HG03175 (cell line): Measurements from ENCODE around the gene TICRR.
"Not testable (repeated sequence)": the region's sequence is repeated elsewhere in the genome, so short reads cannot be mapped to it uniquely, and the experiment has no call there.

Experiments
- ATAC-seq: cut with Tn5 transposase; IDR thresholded peaks from one replicate; pipeline ENCODE4 v1.9.1; 2021; ENCODE audit warnings: mild to moderate bottlenecking, moderate library complexity; ENCODE audit not compliant: unreplicated experiment

The TICRR gene

DNA sequence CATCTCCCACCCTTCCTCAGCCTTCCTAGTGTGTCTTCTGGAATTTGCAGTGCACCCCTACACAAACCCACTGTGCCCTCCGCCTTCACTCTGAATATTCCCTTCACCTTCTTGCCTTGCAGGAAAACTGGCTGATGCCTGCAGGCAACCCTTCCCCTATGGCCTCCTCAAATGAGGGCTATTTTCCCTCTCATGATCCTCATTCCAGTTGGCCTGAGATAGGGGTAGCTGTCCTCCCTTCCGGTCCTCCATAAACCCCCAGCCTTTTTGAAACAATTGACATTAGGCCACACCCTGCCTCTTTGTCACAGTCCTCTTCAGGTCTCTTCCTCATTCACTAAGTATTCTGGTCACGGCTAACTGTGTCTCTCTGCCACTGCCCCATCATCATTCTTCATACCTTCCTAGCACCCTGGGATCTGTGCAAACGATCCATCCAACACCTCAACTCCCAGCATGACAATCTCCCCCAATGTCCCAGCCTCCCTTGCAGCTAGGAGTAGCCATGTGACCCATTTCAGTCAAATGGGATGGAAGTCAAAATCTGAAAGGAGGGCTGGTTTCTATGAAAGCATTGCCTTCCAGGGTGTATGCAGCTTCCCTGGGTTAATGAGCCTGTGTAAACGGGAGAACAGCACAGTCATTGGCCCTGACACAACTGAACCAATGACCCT is 8.5 kb upstream of the TICRR start:
- ATAC-seq: no peak

DNA sequence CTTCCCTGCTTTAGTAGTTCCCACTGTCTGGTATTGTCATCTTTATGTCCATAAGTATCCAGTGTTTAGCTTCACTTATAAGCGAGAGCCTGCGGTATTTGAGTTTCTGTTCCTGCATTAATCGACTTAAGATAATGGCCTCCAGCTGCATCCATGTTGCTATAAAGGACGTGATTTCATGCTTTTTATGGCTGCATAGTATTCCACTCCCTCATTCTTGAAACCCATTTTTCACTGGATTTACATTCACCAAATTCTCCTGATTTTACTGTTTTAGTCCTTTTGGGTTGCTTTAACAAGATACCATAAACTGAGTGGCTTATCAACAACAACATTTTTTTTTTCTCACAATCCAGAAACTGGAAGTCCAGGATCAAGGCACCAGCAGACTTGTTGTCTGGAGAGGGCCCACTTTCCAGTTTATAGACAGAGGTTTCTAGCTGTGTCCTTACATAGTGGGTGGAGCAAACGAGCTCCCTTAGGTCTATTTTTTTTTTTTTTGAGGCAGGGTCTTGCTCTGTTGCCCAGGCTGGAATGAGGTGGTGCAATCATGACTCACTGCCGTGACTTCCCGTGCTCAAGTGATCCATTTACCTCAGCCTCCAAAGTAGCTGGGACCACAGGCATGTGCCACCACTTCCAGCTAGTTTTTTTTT is 6.1 kb upstream of the TICRR start:
- ATAC-seq: no peak

DNA sequence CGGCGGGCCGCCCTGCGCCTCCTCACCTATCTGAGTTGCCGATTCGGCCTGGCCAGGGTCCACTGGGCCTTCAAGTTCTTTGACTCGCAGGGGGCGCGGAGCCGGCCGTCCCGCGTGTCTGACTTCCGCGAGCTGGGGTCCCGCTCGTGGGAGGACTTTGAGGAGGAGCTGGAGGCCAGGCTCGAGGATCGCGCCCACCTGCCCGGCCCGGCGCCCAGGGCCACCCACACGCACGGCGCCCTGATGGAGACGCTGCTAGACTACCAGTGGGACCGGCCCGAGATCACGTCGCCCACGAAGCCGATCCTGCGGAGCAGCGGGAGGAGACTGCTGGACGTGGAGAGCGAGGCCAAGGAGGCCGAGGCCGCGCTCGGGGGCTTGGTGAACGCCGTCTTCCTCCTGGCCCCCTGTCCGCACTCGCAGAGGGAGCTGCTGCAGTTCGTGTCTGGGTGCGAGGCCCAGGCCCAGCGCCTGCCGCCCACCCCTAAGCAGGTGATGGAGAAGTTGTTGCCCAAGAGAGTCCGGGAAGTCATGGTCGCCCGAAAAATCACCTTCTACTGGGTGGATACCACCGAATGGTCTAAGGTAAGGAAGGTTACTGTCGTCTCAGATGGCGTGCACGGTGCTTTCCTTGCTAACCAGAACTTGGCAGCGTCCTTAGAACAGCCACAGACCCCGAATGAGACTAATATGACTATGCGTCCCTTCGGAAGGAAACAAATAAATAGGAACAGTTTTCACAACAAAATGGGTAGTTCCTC is 567 bp downstream of the TICRR start:
- ATAC-seq: peak; percentile 18

DNA sequence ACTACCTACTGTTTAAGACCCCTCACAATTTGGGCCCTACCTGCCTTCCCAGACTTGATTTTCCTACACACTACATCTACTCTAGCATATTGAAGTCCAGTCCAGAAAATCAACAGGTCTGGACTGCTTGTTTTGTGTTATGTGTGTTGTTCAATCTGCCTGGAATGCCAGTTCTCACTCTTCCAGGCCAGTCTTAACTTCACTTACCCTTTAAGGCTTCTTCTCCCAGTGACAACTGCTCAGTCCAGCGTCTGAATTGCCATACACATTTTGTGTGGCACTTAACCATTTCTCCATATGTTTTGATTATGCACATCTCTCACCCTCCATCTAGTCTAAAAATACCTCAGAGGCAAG is 1.1 kb downstream of the TICRR start:
- ATAC-seq: no peak

DNA sequence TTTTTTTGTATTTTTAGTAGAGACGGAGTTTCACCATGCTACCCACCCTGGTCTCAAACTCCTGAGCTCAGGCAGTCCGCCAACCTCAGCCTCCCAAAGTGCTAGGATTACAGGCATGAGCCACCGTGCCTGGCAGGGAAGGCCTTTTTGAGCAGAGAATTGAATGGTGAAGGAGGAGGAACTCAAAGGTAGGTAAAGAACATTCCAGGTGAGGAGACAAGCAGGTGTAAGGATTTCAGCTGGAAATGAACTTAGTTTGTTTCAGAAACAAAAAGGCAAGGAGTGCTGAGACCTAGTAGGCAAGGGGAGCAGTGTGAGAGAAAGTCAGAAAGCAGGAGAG is 2.5 kb downstream of the TICRR start:
- ATAC-seq: no peak

DNA sequence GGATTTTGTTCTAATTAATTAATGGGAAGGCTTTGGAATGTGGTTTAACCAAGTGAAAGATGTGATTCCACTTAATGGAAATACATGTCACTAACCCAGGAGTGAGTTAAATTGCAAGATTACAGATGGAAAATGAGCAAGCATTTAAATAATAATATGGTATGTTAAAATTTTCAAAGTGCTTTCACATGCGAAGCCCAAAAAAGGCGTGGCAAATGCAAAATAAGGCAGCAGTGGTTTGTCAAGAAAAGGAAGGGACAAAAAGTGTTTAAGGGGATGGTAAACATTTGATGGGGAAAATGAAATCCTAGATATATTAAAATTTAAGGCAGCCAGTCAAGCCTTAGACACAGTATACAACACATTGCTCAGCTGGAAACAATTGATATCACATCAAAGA is 2.9 kb downstream of the TICRR start:
- ATAC-seq: no peak

DNA sequence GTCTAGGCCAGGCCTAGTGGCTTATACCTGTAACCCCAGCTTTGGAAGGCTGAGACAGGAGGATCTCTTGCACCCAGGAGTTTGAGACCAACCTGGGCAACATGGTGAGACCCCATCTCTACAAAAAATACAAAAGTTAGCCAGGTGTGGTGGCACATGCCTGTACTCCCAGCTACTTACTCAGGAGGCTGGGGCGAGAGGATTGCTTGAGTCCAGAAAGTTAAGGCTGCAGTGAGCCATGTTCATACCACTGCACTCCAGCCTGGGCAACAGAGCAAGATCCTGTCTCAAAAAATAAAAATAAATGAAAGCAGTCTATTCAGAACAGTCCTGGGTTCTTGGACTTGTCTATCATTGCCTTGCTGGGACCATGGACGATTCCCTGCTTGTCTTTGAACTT is 5.5 kb downstream of the TICRR start:
- ATAC-seq: not testable (repeated sequence)

DNA sequence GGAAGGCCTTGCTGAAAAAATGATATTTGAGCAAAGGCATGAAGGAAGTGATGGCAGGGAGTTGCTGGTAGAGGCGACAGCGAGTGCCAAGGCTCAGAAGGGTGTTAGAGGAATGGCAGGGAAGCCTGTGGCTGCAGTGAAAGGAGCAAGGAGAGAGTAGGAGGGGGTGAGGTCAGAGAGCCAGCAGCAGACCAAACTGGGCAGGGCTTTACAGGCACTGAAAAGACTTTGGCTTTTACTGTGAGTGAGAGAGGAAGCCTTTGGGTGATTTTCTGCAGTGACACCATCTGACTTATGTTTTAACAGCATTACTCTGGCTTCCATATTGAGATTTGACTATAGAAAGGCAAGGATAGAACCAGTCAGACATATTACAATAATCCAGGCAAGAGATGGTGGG is 11.4 kb downstream of the TICRR start:
- ATAC-seq: no peak

DNA sequence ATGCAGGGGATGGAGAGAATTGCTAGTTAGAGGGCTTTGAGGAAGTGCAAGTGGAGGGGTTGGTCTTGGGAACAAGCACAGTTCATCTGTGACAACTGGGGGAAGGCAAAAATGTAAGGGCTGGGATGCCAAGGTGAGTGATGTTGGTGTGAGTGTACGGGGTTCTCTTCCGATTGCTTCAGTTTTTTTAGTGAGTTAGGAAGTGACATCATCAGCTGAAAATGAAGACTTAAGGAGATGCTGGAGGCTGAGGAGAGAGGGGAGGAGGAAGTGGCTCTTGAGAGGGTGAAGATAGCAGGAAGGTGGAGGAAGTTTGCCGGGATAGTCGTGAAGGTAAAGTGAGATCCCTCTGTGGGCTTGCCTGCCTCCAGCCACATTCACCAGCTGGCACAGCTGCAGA is 12.7 kb downstream of the TICRR start:
- no peak for ATAC-seq

DNA sequence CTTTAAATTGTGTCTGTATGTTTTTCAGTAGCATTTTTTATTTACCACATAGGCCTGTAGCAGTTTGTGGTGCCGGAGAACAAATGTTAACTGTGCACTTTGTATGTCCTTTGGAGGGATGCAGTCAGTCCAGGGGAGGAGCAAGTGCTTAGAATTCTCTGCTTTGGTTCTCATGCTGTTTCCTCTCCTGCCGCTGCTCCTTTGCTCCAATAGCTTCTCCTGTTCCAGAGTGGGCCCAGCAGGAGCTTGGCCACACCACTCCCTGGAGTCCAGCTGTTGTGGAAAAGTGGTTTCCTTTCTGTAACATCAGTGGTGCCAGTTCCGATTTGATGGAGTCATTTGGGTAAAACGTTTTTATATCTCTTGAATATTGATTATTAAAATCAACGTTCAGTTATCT is 16.6 kb downstream of the TICRR start:
- no peak for ATAC-seq

DNA sequence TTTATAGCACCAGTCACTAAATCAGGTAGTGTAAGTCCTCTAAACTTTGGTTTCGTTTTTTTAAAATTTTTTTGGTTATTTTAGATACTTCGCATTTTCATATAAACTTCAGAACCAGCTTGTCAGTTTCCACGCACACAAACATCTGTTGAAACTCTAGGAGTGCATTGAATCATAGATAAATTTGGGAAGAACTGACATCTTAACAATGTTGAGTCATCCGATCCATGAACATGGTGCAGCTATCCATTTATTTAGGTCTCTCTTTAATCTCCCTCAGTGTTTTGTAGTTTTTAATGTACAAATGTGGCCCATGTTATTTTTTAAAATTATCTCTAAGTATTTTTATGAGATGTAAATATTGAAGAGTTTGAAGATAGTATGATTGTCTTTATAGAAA is 17.7 kb downstream of the TICRR start:
- ATAC-seq: no peak

DNA sequence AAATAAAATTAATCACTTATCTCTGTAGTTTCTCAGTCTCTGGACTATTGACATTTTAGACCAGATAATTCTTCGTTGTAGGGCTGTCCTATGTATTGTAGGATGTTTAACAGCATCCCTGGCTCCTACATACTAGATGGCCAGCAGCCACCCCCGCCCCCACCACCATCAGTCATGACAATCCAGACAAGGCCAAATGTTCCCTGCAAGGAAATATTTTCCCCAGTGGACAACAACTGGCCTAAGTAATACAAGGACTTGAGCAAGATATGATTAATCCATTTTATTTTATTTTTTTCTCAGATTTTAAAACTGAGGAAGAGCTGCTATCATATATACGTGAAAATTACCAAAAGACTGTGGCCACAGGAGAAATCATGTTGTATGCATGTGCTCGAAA is 23.8 kb downstream of the TICRR start:
- ATAC-seq: no peak

DNA sequence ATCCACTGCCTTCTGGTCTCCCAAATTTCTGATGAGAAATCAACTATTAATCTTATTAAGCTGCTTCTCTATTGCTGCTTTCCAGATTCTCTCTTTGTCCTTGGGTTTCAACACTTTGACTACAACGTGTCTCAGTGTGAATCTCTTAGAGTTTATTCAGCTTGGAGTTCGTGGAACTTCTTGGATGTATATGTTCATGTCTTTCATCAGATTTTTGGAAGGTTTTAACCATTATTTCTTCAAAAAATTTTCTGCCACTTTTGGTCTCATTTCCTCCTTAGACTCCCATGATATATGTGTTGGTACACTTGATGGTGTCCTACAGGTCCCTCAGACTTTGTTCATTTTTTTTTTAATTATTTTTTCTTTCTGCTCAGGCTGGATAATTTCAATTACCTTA is 36.0 kb downstream of the TICRR start:
- ATAC-seq: no peak

DNA sequence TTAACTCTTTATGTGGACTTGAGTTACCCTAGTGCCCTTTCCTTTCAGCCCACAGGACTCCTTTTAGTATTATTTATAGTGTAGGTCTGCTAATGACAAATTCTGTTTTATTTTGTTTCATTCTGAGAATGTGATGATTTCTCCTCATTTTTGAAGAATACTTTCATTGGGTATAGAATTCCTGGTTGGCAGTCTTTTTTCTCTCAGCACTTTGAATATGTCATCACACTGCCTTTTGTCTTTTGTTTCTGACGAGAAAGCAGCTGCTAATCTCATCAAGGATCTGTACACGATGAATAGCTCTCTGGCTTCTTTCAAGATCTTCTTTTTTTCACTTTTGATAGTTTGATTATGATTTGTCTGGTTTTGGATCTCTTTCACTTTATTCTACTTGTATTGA is 37.8 kb downstream of the TICRR start:
- no peak for ATAC-seq

DNA sequence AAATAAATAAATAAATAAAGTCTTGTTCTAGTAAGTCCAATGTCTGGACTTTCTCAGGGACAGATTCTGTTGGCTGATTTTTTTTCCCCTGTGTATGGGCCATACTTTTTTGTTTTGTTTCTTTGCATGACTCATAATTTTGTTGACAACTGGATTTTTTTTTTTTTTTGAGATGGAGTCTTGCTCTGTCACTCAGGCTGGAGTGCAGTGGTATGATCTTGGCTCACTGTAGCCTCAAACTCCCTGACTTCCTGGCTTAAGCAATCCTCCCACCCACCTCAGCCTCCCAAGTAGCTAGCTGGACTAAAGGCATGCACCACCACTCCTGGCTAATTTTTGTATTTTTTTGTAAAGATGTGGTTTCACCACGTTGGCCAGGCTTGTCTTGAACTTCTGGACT is 38.9 kb downstream of the TICRR start:
- no peak for ATAC-seq

DNA sequence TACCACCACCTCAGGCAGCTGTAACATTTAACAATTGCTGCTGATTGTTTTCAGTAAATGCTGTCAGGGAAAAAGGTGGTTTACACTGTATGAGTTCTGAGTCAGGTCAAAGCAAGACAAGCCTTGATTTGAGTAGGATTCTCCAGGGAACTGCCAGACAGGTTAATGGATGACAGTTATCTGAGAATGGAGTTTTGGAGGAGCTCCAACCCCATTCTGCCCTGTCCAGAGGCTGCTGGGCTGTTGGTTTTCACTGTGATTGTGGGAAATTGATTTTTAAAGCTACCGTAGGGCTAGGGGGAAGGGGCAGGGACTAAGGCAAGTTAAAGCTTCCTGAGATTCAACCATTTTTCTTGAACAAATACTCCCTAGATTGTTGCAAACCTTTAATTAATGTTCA is 39.9 kb downstream of the TICRR start:
- ATAC-seq: no peak

DNA sequence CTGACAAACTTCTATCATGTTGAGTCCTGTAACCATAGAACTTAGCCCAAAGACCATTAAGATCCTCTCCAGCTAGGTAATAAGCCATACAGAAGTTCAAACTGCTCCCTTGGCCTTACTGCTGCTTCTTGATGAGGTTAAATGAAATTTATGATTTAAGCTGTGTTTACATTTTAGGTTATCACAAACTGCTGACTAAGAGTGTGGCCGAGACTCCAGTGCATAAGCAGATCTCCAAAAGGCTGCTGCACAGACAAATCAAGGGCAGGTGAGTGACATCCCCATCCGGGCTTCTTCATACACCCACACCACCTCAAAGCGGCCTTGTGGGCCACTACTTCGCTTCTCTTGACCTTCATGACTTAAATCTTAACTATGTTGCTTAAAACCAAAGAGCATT is 41.0 kb downstream of the TICRR start:
- ATAC-seq: no peak

DNA sequence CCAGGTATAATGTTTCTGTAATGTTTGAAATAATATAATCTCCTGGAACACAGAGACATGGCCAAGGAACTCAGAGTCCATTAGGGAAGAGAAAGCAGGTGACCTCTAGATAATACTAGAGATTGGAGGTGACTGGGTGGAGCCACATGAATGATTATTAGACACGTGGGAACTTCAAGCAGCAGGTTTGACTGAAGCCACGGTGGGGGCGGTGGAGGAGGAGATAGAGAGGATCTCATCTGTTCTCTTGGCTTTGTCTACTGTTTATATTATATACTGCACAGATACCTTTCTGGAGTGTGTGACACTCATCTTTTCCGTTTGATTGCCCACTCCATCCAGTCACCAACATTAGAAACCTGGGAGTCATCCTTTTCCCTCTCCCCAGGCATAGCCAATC is 46.3 kb downstream of the TICRR start:
- ATAC-seq: no peak

DNA sequence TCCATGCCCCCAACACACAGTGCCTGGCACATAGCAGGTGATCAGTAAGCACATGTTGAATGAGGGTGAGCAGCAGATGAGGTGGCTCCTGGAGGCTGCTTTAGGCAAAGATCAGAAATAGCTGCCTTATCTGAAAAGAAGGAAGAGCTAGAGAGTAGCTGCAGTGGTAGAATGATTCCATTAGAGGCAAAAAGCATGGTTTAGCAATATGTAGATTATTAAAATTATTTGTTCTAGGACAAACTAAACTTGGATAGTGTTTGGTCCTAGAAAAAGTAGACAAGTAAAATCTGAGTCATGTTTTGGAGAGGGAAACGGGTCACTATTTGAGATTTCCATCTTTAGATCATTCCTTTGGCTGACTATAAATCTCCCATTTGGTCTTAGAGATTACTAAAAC is 47.9 kb downstream of the TICRR start:
- no peak for ATAC-seq

DNA sequence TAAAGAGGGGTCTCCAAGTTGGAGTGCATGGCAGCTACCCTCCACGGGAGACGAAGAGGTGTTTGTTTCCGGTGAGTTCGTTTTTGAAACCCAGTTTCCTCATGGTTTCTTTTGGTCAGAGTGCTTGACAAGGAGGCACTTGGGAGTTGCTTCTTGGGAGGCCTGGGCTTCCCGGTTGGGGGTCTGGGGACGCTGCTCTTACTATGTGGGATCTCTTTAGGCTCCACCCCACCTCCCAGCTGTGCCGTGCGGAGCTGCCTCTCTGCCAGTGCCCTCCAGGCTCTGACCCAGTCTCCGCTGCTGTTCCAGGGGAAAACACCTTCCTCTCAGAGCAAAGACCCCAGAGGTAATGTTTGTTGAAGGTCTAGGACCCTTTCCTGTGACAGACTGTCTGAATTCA is 50.4 kb downstream of the TICRR start:
- no peak for ATAC-seq

DNA sequence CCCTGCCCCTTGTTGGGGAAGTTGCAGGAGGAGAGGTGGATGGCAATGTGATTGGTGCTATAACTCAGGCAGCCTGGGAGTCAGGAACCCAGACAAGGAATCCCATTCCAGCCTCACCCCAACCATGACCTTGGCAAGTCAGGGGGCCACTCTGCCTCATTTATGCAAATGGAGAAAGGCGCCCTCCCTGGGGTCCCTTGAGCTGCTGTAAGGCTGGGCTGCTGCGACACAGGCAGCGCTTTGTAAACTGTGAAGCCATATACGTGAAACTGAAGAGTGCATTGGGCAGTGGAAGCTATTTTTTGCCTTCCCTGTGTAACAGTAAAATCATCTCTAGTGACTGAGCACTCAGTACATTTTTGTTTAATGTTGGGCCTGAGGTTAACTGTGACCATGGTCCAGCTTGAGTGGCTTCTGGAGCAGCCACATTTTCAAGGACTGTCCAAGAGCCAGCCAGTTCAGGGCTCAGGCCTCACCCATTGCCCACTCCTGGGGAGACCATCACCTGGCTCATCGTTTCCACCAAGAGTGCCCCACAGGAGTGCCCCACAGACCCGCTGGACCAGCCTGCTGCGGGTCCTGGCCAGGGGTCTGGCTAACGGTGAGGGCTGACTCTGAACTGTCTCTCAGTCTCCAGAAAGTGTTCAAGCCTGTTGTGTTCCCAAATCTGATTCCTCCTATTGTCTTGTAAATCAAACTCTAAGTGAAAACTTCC is 52.1 kb downstream of the TICRR start:
- ATAC-seq: no peak

DNA sequence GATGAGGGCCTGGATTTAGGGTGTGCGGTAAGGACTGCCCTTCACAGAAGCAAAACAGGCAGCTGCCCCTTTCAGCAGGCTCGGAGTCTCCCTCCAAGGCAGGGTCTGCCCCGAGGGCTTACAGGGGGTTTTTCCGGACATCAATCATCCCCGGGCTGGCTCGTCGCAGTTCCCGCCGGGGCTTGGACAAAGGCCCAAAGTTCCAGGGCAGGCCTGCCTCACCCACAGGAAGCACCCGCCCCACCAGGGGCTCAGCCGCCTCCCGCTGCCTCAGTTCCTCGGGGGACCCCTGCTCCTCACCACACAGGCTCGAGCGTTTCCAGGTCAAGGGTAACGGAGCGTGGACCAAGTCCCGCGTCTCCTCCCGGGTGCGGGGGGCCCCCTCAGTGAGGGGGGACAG is 53.0 kb downstream of the TICRR start:
- ATAC-seq: no peak
